OCI-LY1 (cell line): Measurements from ENCODE around the gene TERT.
"Not testable (repeated sequence)": the region's sequence is repeated elsewhere in the genome, so short reads cannot be mapped to it uniquely, and the experiment has no call there.

ENCODE experiments used
- H2AFZ ChIP-seq: fragments of 200-600 bp; sonication (generic), shearing (Covaris generic); 2 replicates; pipeline ENCODE4 v1.6.0; 2014; ENCODE audit warnings: antibody characterized with exemption, mild to moderate bottlenecking, low read length
- H3F3A ChIP-seq: fragments of 200-600 bp; sonication (generic), shearing (Covaris generic); 2 replicates; pipeline ENCODE4 v1.6.0; 2014; ENCODE audit warnings: mild to moderate bottlenecking, antibody characterized with exemption, low read length, moderate library complexity; ENCODE audit not compliant: insufficient read depth
- H3K27ac ChIP-seq: fragments of 200-600 bp; sonication (generic); 2 replicates; pipeline ENCODE4 v1.5.1; 2014; ENCODE audit warnings: low read length, mixed run types, mild to moderate bottlenecking, low read depth; ENCODE audit not compliant: poor library complexity, severe bottlenecking
- H3K27me3 ChIP-seq: fragments of 200-600 bp; sonication (generic); 2 replicates; pipeline ENCODE4 v1.6.0; 2014; ENCODE audit warnings: antibody characterized with exemption, mild to moderate bottlenecking, low read length, moderate library complexity; ENCODE audit not compliant: insufficient read depth
- H3K36me3 ChIP-seq: fragments of 200-600 bp; sonication (generic); 2 replicates; pipeline ENCODE4 v1.6.1; 2014; ENCODE audit warnings: mild to moderate bottlenecking, antibody characterized with exemption, low read length, moderate library complexity, mixed read lengths; ENCODE audit not compliant: insufficient read depth
- H3K4me1 ChIP-seq: fragments of 200-600 bp; sonication (generic); 2 replicates; pipeline ENCODE4 v1.5.1; 2014; ENCODE audit warnings: mild to moderate bottlenecking, low read length, moderate library complexity; ENCODE audit not compliant: insufficient read depth, severe bottlenecking
- H3K4me2 ChIP-seq: fragments of 200-600 bp; sonication (generic), shearing (Covaris generic); 2 replicates; pipeline ENCODE4 v1.6.1; 2014; ENCODE audit warnings: low read length
- H3K4me3 ChIP-seq: fragments of 200-600 bp; sonication (generic); 2 replicates; pipeline ENCODE4 v1.5.1; 2014; ENCODE audit warnings: low read length, low read depth, mild to moderate bottlenecking, mixed read lengths; ENCODE audit not compliant: poor library complexity, severe bottlenecking
- H3K79me2 ChIP-seq: fragments of 200-600 bp; shearing (Covaris generic); 2 replicates; pipeline ENCODE4 v1.6.1; 2016; ENCODE audit warnings: mixed run types, low read length, mixed read lengths; ENCODE audit not compliant: insufficient read depth
- H3K9ac ChIP-seq: fragments of 200-600 bp; sonication (generic), shearing (Covaris generic); 2 replicates; pipeline ENCODE4 v1.6.1; 2014; ENCODE audit warnings: mild to moderate bottlenecking, low read length, mixed read lengths
- H3K9me2 ChIP-seq: fragments of 200-600 bp; sonication (generic), shearing (Covaris generic); 2 replicates; pipeline ENCODE4 v1.6.1; 2014; ENCODE audit warnings: low read depth, mild to moderate bottlenecking, low read length, mixed read lengths
- H3K9me3 ChIP-seq: fragments of 200-600 bp; shearing (Covaris generic); 2 replicates; pipeline ENCODE4 v1.6.1; 2014; ENCODE audit warnings: low read length, mixed read lengths
- H4K20me1 ChIP-seq: fragments of 200-600 bp; sonication (generic), shearing (Covaris generic); 2 replicates; pipeline ENCODE4 v1.6.0; 2016; ENCODE audit warnings: mild to moderate bottlenecking, low read length; ENCODE audit not compliant: insufficient read depth
- CTCF ChIP-seq: fragments of 200-600 bp; sonication (generic), shearing (Covaris generic); IDR thresholded peaks from 2 replicates; pipeline ENCODE4 v1.5.1; 2017; ENCODE audit warnings: mild to moderate bottlenecking, antibody characterized with exemption, low read length, moderate library complexity, mixed read lengths
- EZH2 ChIP-seq: fragments of 200-600 bp; sonication (generic), shearing (Covaris generic); IDR thresholded peaks from 2 replicates; pipeline ENCODE4 v1.8.0; 2017; ENCODE audit warnings: borderline replicate concordance, mixed run types, mild to moderate bottlenecking, antibody characterized with exemption, low read length, moderate library complexity, mixed read lengths

Gene TERT

GRCh38 chr5:1329111-1329579 is 34.3 kb upstream of the TERT start:
- no peak overlapping the region for H3K9ac ChIP-seq
- TF ChIP-seq EZH2 (no peak), CTCF (no peak)
- no peak overlapping the region for H3K4me2 ChIP-seq
- no peak overlapping the region for H2AFZ ChIP-seq
- peaks cover 15% of the 10 kb centered on the region for H3K4me1 ChIP-seq
- H3K27me3 ChIP-seq = no peaks in the 10 kb centered on the region
- no peaks in the 10 kb centered on the region for H3K9me3 ChIP-seq
- no peaks in the 10 kb centered on the region for H3F3A ChIP-seq
- H3K27ac ChIP-seq = no peak overlapping the region
- peaks cover 85% of the 10 kb centered on the region for H3K36me3 ChIP-seq
- H3K9me2 ChIP-seq = no peaks in the 10 kb centered on the region
- no peaks in the 10 kb centered on the region for H4K20me1 ChIP-seq
- no peaks in the 10 kb centered on the region for H3K79me2 ChIP-seq
- H3K4me3 ChIP-seq = no peak overlapping the region

GRCh38 chr5:1328237-1329110 is 33.6 kb upstream of the TERT start:
- H3K79me2 ChIP-seq, H3K9me2 ChIP-seq, H3F3A ChIP-seq, H4K20me1 ChIP-seq, H3K27ac ChIP-seq, H3K27me3 ChIP-seq, H3K9me3 ChIP-seq, H3K9ac ChIP-seq, H3K4me2 ChIP-seq, H3K4me3 ChIP-seq, H2AFZ ChIP-seq: not testable (repeated sequence)
- Histone ChIP-seq H3K4me1 (peaks cover 15% of the 10 kb centered on the region), H3K36me3 (peaks cover 85% of the 10 kb centered on the region)

- H3K4me3 ChIP-seq, H3K27me3 ChIP-seq, H3F3A ChIP-seq, H2AFZ ChIP-seq, H3K9ac ChIP-seq, H3K9me3 ChIP-seq, H4K20me1 ChIP-seq, H3K27ac ChIP-seq, H3K79me2 ChIP-seq, H3K4me2 ChIP-seq, H3K9me2 ChIP-seq: not testable (repeated sequence)
- Histone ChIP-seq H3K4me1 (peaks cover 15% of the 10 kb centered on the region), H3K36me3 (peaks cover 85% of the 10 kb centered on the region)
These were observed 32.3 kb upstream of the TERT start for GRCh38 chr5:1326901-1327756.

GRCh38 chr5:1326532-1326875 is 31.6 kb upstream of the TERT start:
- H3K36me3 ChIP-seq = peaks cover 85% of the 10 kb centered on the region
- H3K4me2 ChIP-seq, H3K9me3 ChIP-seq, H3K9me2 ChIP-seq, H3F3A ChIP-seq, H4K20me1 ChIP-seq, H3K79me2 ChIP-seq, H3K4me3 ChIP-seq, H3K4me1 ChIP-seq, H2AFZ ChIP-seq, H3K27me3 ChIP-seq, H3K9ac ChIP-seq, H3K27ac ChIP-seq: not testable (repeated sequence)
